Activated T-cell treated with anti-CD3 and anti-CD28 coated beads for 24 hours (primary cell): Measurements from ENCODE around the gene EEF1A2.
"Not testable (repeated sequence)": the region's sequence is repeated elsewhere in the genome, so short reads cannot be mapped to it uniquely, and the experiment has no call there.

Source experiments
- DNase-seq: peaks from one replicate; pipeline ENCODE4 v3.0.0-alpha.2; 2020; ENCODE audit warnings: low read depth

The EEF1A2 gene

DNA sequence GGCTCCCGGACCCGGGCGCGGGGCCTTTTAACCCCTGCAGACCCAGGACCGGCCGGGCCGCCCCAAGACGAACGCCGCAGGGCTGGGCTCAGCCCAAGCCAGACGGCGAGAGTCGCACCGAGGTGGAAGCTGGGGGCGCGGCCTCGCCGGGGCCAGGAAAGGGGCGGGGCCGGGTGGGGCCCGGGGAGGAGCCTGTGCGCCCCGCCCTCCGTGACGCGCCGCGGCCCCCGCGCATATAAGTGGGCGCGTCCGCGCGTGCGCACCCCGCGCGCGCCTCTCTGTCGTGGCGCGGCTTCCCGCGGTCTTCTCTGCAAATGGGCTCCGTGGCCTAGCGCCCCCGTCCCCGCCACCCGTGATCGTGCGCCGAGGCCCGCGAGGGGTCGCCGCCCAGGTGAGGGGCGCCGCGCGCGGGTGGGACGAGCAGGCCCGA is 21.6 kb upstream of the EEF1A2 start, which contains the start of gene PPDPF:
PPDPF (plus strand) TSS at position 262 of the 430 bp plus-strand sequence. CDS start 544 bp downstream, outside the sequence.
- DNase-seq = peak; percentile 77

DNA sequence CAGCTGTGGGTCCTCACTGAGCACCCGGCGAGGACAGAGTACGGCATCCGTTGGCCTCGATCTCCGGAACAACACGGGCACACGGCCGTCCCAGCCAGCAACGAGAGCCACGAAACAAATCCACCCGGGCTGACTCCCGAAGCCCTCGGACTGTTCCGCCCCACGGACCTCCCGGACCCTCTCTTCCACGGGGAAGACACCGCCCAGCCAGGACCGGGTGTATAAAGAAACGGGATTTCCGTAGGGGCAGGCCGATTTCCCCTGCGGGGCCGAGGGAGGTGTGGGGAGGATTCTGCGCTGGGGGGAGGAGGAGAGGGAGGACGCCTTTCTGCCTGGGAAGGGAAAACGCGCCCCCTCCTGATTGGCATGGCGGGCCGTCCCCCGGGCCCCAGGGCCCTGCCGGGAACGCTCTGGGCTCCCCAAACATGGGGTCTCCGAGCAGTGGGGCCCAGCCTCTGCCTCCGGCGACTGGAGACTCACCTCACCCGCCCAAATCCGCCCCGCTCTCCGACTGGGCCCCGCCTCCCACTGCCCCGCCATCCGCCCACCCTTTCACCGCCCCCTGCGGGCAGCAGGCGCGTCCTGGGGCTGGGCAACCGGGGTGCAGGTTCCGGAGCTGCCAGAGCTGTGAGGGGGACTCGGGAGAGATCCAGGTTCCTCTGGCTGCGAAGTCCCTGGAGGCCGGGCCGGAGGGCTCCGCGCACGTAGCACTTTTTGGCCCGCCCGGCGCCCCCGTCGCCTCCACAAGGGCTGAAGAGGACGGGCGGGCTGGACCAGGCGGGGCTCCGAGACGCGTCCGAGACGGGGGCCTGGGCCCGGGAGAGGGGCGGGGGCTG is 21.0 kb upstream of the EEF1A2 start:
- DNase-seq = peak; percentile 49

DNA sequence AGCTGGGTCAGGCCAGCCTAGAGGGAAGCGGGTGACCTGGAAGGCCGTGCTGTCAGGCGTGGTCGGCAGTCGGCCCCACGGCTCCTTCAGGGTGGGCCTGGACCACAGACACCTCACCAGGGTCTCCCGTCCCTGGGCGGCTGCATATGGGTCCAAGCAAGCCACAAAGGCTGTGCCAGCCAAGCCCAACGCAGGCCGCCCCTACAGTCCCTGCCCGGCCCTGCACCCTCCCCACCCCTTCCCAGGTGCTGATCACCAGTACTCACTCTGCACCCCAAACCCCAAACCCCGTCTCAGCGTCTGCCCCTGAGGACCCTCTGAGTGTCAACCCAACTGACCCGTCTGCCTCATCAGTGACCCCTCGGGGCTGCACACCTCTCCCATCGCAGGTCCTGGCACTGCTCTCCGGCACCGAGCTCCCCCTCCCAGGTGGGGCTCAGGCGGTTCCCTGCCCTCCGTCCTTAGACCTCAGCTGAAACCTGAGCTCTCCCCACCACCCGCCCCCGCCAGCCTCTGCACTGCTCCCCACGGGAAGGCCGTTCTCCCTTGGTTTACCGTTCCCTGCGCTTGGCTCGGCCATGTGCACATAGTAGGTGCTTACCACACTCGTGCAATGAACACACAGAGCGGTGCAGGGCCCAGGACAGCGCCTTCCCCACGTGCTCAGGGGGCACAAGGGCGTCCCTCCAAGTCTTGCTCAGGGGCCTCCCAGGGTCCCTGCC is 20.2 kb upstream of the EEF1A2 start:
- no peak for DNase-seq

DNA sequence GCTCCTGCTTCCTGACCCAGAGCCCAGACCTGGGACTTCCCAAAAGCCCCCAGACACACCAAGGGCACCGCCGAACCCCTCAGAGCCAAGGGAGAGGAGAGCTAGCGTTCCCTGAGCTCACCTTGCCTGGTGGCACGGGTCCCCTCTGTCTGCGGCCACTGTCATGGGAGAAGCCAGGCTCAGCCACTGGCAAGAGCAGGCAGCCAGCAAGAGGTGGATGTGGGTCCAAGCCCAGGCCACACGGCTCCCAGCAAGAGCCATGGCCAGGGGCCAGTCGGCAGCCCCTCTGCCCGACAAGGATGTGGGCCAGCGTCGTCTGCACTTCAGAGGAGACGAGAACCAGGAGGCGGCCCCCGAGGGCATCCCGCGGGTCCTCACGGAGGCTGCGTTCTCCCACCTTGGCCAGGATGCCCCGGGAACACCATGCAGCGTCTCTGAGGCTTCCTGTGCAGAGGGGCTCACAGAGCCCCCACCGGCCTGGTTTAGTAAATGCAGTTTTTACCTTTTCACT is 19.5 kb upstream of the EEF1A2 start:
- no peak for DNase-seq

DNA sequence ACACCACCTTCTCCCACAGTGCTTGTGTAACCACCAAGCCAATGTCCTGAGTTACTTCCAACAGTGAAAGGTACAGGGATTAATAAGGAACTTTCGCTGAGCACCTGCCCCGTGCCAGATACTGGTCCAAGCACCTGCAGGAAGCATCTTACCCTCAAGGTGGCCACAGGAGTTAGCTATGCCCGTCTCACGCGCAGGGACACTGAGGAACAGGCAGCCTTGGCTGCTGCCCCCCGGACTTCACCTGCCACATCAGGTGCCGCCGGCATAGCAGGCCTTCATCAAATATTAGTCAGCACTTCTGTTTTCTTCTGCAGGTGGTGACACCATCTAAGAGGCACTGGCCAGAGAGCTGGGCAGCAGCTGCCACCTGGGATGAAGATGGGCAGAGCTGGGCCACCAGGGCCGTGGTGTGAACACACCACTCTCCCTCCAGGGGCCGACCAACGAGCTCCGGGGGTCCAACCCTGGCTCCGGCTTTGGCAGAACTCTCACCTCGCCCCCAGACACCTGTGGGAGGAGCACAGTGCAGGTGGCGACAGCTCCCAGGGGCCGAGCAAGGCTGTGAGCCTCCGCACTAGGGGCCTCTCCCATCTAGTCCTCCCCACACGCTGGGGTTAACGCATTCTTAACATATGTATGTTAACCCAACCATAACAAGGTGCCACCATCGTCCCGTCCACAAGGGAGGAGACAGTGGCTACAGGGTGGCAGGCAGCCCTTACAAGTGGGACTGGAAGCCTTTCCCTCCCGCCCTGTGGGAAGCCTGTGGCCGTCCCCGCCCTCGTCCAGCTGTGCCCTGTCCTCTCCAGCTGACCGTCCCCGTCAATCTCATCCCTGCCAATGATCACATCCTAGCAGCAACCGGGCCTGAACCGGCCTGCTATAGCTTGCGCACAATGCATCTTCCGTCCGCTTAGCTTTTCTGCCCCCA is 18.8 kb upstream of the EEF1A2 start:
- DNase-seq = no peak

DNA sequence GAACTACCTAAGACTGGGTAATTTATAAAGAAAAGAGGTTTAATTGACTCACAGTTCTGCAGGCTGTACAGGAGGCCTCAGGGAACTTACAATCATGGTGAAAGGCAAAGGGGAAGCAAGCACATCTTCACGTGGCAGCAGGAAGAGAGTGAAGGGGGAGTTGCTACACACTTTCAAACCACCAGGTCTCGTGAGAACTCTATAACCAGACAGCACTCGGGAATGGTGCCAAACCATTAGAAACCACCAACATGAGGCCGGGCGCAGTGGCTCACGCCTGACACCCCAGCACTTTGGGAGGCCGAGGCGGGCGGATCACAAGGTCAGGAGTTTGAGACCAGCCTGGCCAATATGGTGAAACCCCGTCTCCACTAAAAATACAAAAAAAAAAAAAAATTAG is 15.6 kb upstream of the EEF1A2 start:
- not testable (repeated sequence) for DNase-seq

DNA sequence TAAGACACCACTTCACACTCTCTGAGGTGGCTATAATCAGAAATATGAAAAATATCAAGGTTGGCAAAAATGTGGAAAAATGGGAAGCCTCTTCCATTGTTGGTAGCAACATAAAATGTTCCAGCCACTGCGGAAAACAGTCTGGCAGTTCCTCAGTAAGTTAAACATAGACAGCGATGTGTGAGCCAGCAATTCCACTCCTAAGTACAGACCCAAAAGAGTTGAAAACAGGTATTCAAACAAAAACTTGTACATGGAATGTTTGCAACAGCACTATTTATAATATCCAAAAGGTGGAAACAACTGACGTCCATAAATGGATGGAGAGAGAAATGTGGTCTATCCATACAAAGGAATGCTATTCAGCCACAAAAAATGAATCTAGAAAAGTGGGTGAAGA is 14.3 kb upstream of the EEF1A2 start:
- DNase-seq = no peak

DNA sequence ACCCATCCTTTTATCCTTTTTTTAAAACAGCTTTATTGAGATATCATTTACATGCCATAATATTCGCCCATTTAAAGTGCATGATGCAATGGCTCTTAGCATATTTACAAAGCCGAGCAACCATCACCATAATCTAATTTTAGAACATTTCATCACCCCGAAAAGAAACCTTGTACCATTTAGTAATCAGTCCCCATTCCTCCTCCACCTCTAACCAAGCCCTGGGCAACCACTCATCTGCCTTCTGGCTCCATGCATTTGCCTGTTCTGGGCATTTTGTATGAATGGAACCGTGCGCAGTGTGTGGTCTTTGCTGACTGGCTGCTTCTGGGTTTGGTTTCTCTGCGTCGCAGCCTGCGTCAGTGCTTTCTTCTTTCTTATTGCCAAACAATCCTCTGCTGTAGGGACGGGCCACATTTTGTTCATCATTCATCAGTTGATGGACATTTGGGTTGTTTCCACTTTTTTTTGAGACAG is 10.2 kb upstream of the EEF1A2 start:
- DNase-seq = no peak

DNA sequence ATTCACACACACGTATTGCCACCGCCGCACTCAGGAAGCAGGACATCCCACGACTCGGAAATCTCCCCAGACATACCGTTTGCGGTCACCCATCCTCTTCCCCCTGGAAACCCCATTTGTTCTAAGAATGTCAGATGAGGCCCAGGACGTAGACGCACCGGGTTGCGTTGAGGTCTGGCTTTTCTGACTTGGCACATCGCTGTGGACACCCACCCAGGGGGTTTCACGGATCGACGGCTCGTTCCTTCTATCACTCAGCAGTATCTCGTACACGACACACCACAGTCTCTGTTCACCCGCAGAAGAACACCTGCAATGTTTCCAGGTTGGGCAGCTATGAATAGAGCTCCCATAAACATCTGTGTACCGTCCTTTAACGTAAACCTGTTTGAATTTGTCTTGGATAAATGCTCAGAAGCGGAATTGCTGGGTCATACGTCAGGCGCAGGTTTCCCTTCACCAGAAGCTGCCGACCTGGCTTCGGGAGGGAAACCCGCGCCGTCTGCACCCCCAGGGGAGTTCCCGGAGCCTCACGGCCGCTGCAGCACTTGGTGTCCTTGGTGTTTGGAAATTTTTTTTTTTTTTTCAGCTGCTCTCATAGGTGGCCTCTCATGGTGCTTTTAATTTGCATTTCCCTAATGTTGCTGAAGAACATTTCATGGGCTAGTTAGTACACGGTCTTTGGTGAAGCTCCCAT is 9.3 kb upstream of the EEF1A2 start:
- no peak for DNase-seq

DNA sequence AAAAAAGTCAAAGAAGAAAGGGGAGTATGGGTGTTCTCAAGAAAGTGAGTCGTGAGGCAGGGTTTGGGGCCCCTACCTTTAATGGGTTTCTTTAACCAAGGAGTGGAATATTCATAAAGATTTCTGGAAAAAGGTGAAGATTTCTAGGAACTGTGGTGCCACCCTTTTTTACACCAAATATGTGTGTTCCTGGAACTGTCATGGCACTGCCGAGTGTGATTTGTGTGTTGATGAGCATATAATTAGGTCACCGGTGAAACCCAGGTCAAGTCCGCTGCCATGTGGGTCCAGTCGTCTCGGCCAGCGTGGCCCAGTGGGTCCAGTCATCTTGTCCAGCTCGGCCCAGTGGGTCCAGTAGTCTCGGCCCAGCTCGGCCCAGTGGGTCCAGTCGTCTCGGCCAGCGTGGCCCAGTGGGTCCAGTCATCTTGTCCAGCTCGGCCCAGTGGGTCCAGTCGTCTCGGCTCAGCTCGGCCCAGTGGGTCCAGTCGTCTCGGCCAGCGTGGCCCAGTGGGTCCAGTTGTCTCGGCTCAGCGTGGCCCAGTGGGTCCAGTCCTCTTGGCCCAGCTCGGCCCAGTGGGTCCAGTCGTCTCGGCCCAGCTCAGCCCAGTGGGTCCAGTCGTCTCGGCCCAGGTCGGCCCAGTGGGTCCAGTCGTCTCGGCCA is 8.3 kb upstream of the EEF1A2 start:
- no peak for DNase-seq

DNA sequence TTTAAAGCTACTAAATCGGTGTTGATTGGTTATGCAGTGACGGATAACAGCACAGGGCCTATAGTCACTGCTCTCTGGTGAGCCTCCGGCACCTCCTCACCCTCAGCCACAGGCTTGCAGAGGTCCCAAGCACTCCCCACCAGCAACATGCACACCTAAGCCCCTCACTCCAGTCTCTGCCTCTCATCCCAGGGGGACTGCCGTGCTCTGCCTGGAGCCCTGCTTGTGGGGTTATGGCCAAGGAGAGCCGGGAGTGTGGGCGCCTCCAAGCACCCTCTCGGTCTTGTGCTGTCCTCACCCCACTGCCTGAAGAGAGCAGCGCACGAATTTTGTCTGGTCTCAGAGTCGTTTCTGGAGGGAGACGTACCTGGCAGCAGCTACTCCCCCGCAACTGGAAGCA is 6.8 kb upstream of the EEF1A2 start:
- DNase-seq = no peak

DNA sequence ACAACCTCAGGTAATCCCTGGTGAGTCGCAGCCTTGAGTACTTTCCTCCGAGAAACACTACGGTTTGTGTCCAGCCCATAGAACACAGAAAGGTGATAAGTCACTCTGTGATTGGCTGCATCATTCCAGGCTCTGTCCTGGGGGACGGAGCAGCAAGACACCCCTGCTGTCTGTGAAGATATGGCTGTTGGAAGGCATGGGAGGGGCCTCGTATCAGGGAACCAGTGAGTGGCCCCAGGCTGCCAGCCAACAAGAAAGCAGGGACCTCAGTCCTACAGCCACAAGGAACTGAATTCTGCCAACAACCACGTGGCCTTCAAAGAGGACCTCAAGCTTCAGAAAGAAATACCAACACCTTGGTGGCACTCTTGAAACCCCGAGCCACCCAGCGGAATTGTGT is 6.4 kb upstream of the EEF1A2 start:
- DNase-seq = no peak

DNA sequence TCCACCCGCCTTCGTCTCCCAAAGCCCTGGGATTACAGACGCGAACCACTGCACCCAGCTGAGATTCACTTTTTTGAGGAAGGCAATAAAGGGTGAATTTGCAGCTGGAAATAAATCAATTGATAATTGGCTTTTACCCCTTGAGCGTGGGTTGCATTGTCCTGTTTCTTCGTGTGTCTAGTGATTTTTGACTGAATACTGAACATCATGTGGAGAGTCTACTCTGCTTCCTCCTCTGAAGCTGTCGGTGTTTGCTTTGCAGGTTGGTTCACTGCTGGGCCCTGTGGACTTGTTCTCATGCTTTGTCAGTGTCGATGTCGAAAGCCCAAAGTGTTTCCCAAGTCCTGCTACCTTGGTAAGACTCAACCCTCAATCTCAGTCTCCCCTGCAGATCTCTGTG is 5.8 kb upstream of the EEF1A2 start:
- DNase-seq = no peak

DNA sequence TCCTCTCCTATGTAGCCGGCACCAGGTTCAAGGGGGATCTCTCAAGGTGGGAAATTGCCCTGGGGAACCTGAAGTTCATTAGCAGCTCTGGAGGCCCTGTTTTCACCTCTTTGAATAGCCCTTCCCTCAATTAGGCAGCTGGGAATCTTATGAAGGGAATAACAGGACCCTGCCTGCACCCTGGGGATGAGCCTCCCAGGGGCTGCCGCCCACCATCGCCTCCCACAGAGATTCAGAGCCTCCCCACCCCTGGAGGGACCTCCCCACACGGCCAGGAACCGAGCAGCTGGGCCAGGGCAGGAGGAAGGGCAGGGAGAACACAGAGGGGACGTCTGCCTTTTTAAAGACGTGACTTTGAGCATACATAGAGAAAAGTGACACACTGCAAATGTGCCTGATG is 4.6 kb upstream of the EEF1A2 start:
- DNase-seq = no peak

DNA sequence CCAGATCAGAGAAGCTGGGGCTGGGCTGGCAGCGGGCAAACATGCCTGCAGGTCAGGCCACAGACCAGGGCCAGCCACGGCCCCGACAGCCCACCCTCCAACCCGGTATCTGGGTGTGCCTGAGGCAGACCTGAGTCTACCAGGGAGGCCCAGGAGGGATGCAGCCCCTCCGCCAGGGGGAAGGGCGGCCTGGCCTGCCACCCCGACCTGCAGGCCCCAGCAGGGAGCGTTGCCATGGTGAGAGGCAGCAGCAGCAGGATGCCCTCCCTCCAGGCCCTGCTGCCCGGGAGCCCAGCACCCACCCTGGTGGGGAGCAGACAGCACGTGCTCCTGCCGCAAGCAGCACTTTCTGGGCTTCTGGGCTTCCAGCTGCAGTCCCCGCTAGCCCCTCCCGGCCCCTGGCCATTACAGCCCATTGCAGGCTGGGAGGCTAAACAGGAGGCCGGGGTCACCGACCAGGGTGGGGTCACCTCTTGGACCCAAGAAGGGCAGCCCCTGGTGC is 3.8 kb upstream of the EEF1A2 start:
- DNase-seq = no peak

DNA sequence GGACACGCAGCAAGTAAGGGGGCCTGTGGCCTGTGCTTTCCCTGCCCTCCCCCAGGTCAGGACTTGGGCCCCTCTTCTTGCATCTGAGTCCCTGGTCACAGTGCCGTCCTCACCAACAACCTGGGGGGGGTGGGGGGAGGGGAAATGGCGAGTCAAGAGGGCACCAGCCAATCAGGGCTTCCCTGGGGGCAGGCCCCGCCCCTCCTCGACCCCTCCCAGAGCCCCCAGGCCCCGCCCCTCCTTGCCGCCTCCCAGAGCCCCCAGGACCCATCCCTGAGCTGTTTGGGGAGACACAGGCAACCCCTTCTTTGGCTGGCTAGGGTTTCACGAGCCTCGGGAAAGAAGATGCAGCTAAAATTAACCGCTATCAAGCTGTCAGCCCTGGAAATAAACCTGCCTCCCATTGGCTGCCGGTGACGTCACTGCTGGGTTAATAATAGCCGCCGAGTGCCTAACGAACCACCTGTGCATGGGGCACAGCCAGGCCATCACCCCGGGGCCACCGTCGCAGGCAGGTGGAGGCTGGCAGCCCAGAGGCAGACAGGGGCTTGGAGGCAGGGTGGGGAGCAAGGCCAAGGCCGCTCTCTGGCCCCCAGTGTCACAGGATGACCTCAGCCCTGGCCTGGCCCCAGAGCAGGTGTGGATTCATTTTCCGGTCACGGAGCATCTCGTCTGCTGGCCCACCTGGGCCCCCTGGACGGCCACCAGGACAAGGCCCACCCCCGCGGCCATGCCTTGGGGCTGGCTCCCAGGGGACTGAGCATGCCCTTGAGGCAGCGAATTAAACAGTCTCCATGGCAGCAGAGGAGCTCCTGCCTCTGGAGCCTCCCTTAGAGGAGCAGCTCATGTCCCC is 3.2 kb upstream of the EEF1A2 start:
- no peak for DNase-seq

DNA sequence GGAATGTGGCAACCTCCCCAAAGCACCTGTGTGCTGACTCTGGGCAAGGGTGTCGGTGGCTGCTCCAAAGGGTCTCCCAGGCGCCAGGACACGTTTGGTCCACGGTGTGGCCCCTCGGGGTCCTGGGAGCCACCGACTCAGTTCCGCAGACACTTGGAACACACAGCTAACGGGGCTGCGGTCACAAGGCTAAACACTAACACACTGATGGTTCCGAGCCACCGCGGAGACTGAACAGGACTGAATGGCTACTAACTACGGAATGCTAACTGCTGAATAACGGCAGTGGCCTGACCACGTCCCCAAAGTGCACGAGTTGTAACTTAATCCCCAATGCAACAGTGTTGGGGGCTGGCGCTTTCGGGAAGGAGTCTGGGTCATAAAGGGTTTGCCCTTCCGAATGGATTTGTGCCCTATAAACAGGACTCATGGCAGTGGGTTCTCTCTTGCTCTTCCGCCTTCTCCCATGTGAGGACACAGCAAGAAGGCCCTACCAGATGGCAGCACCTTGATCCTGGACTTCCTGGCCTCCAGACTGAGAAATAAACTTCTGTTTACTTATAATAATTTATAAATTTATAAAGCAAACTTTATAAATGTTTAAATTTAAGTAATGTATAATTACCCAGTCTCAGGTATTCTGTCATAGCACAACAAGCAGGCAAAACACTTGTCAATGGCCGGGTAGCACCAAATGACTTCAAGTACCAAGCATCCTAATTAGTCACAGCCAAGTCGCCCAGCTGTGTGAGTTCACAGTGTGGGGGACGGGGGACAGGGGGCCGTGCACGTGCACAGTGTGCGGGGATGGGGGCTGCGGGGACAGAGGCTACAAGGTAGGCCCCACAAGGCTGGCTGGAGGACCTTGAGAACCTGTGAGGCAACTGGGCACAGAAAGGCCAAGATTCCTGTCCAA is 2.3 kb upstream of the EEF1A2 start:
- no peak for DNase-seq

DNA sequence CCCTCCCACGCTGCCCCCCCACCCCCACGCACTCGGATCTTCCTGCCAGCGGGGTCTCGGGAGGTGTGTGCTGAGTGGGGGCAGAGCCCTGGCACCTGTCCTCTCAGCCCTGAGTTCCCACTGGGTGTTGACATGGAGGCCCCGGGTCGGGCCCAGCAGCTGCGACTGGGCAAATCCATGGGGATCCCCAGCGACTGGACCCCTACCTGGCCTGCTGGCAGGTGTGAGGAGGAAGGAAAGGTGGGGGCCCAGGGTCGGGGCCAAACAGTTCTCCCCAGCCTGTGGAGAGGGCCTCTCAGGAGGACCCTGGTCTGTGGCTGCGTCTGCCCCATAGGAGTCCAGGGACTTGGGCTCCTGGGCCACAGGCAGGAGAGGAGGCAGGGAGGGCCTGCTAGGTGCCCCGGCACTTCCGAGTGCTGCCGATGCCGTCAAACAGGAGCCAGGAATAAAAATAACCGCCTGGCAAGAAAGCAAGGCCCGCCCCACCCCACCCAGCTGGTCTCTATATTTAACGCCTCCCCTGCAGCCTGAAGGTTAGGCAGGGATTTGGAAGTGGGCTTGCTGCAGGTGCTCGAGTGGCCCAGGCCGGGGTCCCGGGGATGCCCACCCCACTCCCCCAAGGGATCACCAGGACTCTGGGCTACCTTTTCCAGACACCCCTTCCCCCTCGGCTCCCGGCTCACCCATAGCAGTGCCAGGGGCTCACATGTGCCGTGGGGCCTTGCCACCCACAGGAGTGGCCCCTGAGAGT is 1.4 kb upstream of the EEF1A2 start:
- no peak for DNase-seq
